GM23338 (cell line): Measurements from ENCODE around the gene CTDNEP1.

Experiments used
- EZH2 ChIP-seq: fragments of 200-600 bp; sonication (generic); IDR thresholded peaks from one replicate; pipeline ENCODE4 v1.8.0; 2017; ENCODE audit warnings: antibody characterized with exemption, mild to moderate bottlenecking, low read depth; ENCODE audit not compliant: unreplicated experiment
- POLR2AphosphoS5 ChIP-seq: IDR thresholded peaks from 2 replicates; pipeline ENCODE4 v1.6.1; 2016; ENCODE audit warnings: antibody characterized with exemption, low read depth
- TF ChIP-seq, protein P1 (sequence below), 2 experiments: fragments of 200-600 bp in 1 of 2; sonication (generic) in 1 of 2; conservative IDR thresholded peaks; 2 replicates each; pipeline versions ENCODE4 v1.5.1 to v1.6.1; 2016 to 2017; ENCODE audit warnings: antibody characterized with exemption in 2 of 2, low read depth in 2 of 2, mild to moderate bottlenecking in 2 of 2, moderate library complexity in 1 of 2

GRCh38 chr17:7281074-7281952, 29.8 kb upstream of the CTDNEP1 start, which contains the start of gene SLC2A4:
- TF ChIP-seq, protein P1, sequence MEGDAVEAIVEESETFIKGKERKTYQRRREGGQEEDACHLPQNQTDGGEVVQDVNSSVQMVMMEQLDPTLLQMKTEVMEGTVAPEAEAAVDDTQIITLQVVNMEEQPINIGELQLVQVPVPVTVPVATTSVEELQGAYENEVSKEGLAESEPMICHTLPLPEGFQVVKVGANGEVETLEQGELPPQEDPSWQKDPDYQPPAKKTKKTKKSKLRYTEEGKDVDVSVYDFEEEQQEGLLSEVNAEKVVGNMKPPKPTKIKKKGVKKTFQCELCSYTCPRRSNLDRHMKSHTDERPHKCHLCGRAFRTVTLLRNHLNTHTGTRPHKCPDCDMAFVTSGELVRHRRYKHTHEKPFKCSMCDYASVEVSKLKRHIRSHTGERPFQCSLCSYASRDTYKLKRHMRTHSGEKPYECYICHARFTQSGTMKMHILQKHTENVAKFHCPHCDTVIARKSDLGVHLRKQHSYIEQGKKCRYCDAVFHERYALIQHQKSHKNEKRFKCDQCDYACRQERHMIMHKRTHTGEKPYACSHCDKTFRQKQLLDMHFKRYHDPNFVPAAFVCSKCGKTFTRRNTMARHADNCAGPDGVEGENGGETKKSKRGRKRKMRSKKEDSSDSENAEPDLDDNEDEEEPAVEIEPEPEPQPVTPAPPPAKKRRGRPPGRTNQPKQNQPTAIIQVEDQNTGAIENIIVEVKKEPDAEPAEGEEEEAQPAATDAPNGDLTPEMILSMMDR (conservative IDR thresholded peaks at IDR 0.05; ENCODE audit: low read depth in 2 of 2) = no peak
- TF ChIP-seq EZH2 (no peak), POLR2AphosphoS5 (no peak)
